IPS-18c (cell line): ENCODE measurements around the gene GNA14.
"Not testable (repeated sequence)": the region's sequence is repeated elsewhere in the genome, so short reads cannot be mapped to it uniquely, and the experiment has no call there.

ENCODE experiments used
- H3K4me3 ChIP-seq: 2 replicates; pipeline ENCODE4 v1.7.0; 2013; ENCODE audit warnings: low read depth, mild to moderate bottlenecking, low read length, moderate library complexity; ENCODE audit not compliant: insufficient read depth
- H3K9me3 ChIP-seq: one replicate; pipeline ENCODE4 v1.6.1; 2013; ENCODE audit warnings: mild to moderate bottlenecking, low read length, moderate library complexity; ENCODE audit not compliant: control insufficient read depth, insufficient read depth

Gene GNA14

GRCh38 chr9:77651203-77651602 is 3.1 kb upstream of the GNA14 start:
- H3K9me3 ChIP-seq = no peaks in the 10 kb centered on the region
- no peak overlapping the region for H3K4me3 ChIP-seq

- Histone ChIP-seq H3K4me3 (peak overlapping the region; percentile 58; the same call in 1 of the 2 replicates), H3K9me3 (no peaks in the 10 kb centered on the region)
Observed at GRCh38 chr9:77649109-77649812, 1.1 kb upstream of the GNA14 start.

- Histone ChIP-seq H3K9me3 (no peaks in the 10 kb centered on the region), H3K4me3 (peak overlapping the region; percentile 58)
Observed at GRCh38 chr9:77647267-77648233, 572 bp downstream of the GNA14 start.

GRCh38 chr9:77643871-77644270 is 4.3 kb downstream of the GNA14 start:
- no peaks in the 10 kb centered on the region for H3K9me3 ChIP-seq

GRCh38 chr9:77640741-77641580 is 7.2 kb downstream of the GNA14 start:
- no peak overlapping the region for H3K4me3 ChIP-seq
- no peaks in the 10 kb centered on the region for H3K9me3 ChIP-seq

More at GRCh38 chr9:77643871-77644270, 4.3 kb downstream of the GNA14 start:
- no peak overlapping the region for H3K4me3 ChIP-seq

- no peaks in the 10 kb centered on the region for H3K9me3 ChIP-seq
- H3K4me3 ChIP-seq = no peak overlapping the region
Observed at GRCh38 chr9:77632652-77633051, 15.5 kb downstream of the GNA14 start.

GRCh38 chr9:77628864-77629263 is 19.3 kb downstream of the GNA14 start:
- not testable (repeated sequence) for H3K9me3 ChIP-seq, H3K4me3 ChIP-seq

GRCh38 chr9:77616191-77616590 is 31.9 kb downstream of the GNA14 start:
- Histone ChIP-seq H3K4me3 (no peak overlapping the region), H3K9me3 (no peaks in the 10 kb centered on the region)

GRCh38 chr9:77614645-77615044 is 33.5 kb downstream of the GNA14 start:
- no peaks in the 10 kb centered on the region for H3K9me3 ChIP-seq
- H3K4me3 ChIP-seq = no peak overlapping the region

- H3K9me3 ChIP-seq = no peaks in the 10 kb centered on the region
- H3K4me3 ChIP-seq = no peak overlapping the region
Observed at GRCh38 chr9:77606526-77606925, 41.6 kb downstream of the GNA14 start.

GRCh38 chr9:77605449-77606220 is 42.5 kb downstream of the GNA14 start:
- H3K9me3 ChIP-seq = no peaks in the 10 kb centered on the region
- H3K4me3 ChIP-seq = no peak overlapping the region

- no peaks in the 10 kb centered on the region for H3K9me3 ChIP-seq
Observed at GRCh38 chr9:77604316-77604715, 43.8 kb downstream of the GNA14 start.

GRCh38 chr9:77602852-77603251 is 45.3 kb downstream of the GNA14 start:
- Histone ChIP-seq H3K9me3 (no peaks in the 10 kb centered on the region), H3K4me3 (no peak overlapping the region)

More at GRCh38 chr9:77604316-77604715, 43.8 kb downstream of the GNA14 start:
- H3K4me3 ChIP-seq = no peak overlapping the region

GRCh38 chr9:77601476-77602099 is 46.5 kb downstream of the GNA14 start:
- H3K9me3 ChIP-seq = no peaks in the 10 kb centered on the region
- H3K4me3 ChIP-seq = no peak overlapping the region

- Histone ChIP-seq H3K9me3 (no peaks in the 10 kb centered on the region), H3K4me3 (no peak overlapping the region)
Observed at GRCh38 chr9:77600810-77601209, 47.3 kb downstream of the GNA14 start.

- Histone ChIP-seq H3K9me3 (no peaks in the 10 kb centered on the region), H3K4me3 (no peak overlapping the region)
Observed at GRCh38 chr9:77599492-77599891, 48.6 kb downstream of the GNA14 start.
